HUES48 (cell line): ENCODE measurements around the gene F9.
"Not testable (repeated sequence)": the region's sequence is repeated elsewhere in the genome, so short reads cannot be mapped to it uniquely, and the experiment has no call there.

Experiments
- H3K27ac ChIP-seq: one replicate; pipeline ENCODE4 v1.7.0; 2013; ENCODE audit warnings: low read depth, low read length, inconsistent platforms
- H3K27me3 ChIP-seq: 2 replicates; pipeline ENCODE4 v1.6.1; 2013; ENCODE audit warnings: mild to moderate bottlenecking, low read length; ENCODE audit not compliant: control insufficient read depth, insufficient read depth
- H3K36me3 ChIP-seq: 2 replicates; pipeline ENCODE4 v1.6.1; 2013; ENCODE audit warnings: low read length; ENCODE audit not compliant: control insufficient read depth, insufficient read depth
- H3K4me1 ChIP-seq: 2 replicates; pipeline ENCODE4 v1.6.1; 2013; ENCODE audit warnings: mild to moderate bottlenecking, low read length; ENCODE audit not compliant: control insufficient read depth, insufficient read depth
- H3K4me3 ChIP-seq: 2 replicates; pipeline ENCODE4 v1.5.1; 2013; ENCODE audit warnings: mild to moderate bottlenecking, low read depth, low read length
- H3K9ac ChIP-seq: 2 replicates; pipeline ENCODE4 v1.6.1; 2013; ENCODE audit warnings: mild to moderate bottlenecking, low read depth, low read length, moderate library complexity
- H3K9me3 ChIP-seq: 2 replicates; pipeline ENCODE4 v1.6.1; 2013; ENCODE audit warnings: low read length; ENCODE audit not compliant: control insufficient read depth, insufficient read depth

Gene F9

GRCh38 chrX:139530550-139530949 lies at the start of gene F9:
F9 (plus strand) TSS chrX:139530739; CDS start chrX:139530765, 26 bp downstream.
- no peaks in the 10 kb centered on the region for H3K4me1 ChIP-seq
- no peaks in the 10 kb centered on the region for H3K27me3 ChIP-seq
- no peak within 1 kb of the TSS for H3K27ac ChIP-seq
- H3K9ac ChIP-seq, result no peak within 1 kb of the TSS
- H3K36me3 ChIP-seq, result no peaks in the 10 kb centered on the region
- H3K9me3 ChIP-seq, result no peaks in the 10 kb centered on the region
- H3K4me3 ChIP-seq, result no peak within 1 kb of the TSS

DNA sequence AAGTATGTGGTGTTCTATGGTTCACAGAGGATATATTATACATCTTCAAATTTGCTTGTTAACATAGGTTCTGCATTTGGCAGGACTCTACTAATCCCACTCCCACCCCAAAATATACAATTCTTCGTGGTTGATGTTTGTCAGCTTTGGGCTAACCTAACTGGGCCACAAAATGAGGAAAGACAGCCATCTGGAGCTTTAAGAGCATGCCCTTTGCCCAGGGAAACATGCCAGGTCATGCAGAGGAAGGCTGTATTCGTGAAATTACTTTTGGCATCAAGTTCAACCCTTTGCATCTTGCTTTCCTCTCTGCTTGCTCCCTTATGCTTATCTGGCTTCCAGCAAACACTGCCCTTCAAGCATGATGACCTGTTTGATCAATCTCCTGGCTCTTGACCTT lies 46.8 kb upstream of the F9 start:
- Histone ChIP-seq H3K27me3 (no peaks in the 10 kb centered on the region), H3K4me3 (no peak overlapping the region), H3K9ac (no peak overlapping the region), H3K27ac (no peak overlapping the region), H3K4me1 (no peaks in the 10 kb centered on the region), H3K36me3 (no peaks in the 10 kb centered on the region), H3K9me3 (no peaks in the 10 kb centered on the region)

- Histone ChIP-seq H3K4me1 (no peaks in the 10 kb centered on the region), H3K9ac (no peak overlapping the region), H3K4me3 (no peak overlapping the region), H3K27ac (no peak overlapping the region), H3K9me3 (no peaks in the 10 kb centered on the region), H3K36me3 (no peaks in the 10 kb centered on the region), H3K27me3 (no peaks in the 10 kb centered on the region)
Observed at GRCh38 chrX:139484591-139484990, 45.9 kb upstream of the F9 start.

DNA sequence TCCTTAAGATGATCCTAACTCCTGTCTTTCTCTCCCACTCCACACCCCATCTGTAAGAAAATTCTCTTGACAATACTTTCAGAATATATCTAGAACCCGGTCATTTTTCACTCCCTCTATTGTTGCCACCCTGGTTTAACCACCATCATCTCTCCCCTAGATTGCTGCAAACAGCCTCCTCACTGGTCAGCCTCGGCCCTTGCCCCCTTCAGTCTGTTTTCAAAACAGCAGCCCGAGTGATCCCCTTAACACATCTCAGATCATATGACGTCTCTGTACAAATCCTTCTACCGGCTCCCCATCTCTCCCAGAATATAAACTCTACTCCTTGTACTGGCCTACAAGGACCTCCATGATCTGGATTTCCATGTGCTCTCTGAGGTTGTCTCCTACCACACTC lies 35.2 kb upstream of the F9 start:
- Histone ChIP-seq H3K9me3 (no peaks in the 10 kb centered on the region), H3K27me3 (no peaks in the 10 kb centered on the region), H3K9ac (no peak overlapping the region)

GRCh38 chrX:139506333-139506732 lies 24.2 kb upstream of the F9 start:
- no peaks in the 10 kb centered on the region for H3K4me1 ChIP-seq
- no peaks in the 10 kb centered on the region for H3K27me3 ChIP-seq
- H3K9me3 ChIP-seq, result no peaks in the 10 kb centered on the region
- no peak overlapping the region for H3K4me3 ChIP-seq
- no peaks in the 10 kb centered on the region for H3K36me3 ChIP-seq
- no peak overlapping the region for H3K27ac ChIP-seq
- no peak overlapping the region for H3K9ac ChIP-seq

More for the DNA sequence above, 35.2 kb upstream of the F9 start:
- Histone ChIP-seq H3K4me3 (no peak overlapping the region), H3K36me3 (no peaks in the 10 kb centered on the region), H3K4me1 (no peaks in the 10 kb centered on the region), H3K27ac (no peak overlapping the region)

GRCh38 chrX:139508099-139508498 lies 22.4 kb upstream of the F9 start:
- H3K4me1 ChIP-seq, result no peaks in the 10 kb centered on the region
- H3K9ac ChIP-seq, result no peak overlapping the region
- no peaks in the 10 kb centered on the region for H3K9me3 ChIP-seq
- no peak overlapping the region for H3K4me3 ChIP-seq
- no peaks in the 10 kb centered on the region for H3K36me3 ChIP-seq
- no peaks in the 10 kb centered on the region for H3K27me3 ChIP-seq
- H3K27ac ChIP-seq, result no peak overlapping the region

DNA sequence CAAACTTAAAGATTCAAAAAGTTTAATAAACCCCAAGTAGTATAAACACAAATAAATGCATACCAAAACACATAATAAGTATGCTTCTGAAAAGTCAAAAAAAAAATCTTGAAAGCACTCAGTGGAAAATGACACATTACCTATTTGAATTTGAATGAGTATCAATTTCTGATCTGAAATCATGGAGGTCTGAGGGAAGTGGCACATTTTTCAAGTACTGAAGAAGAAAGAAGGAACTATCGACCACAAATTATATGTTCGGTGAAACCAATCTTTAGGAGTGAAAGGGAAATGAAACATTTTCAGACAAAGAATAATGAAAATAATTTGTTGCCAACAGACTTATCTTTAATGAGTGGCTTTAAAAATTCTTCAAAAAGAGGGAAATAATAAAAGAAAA lies 12.1 kb upstream of the F9 start:
- Histone ChIP-seq H3K36me3 (no peaks in the 10 kb centered on the region), H3K4me3 (no peak overlapping the region), H3K9me3 (peaks cover 4% of the 10 kb centered on the region)

DNA sequence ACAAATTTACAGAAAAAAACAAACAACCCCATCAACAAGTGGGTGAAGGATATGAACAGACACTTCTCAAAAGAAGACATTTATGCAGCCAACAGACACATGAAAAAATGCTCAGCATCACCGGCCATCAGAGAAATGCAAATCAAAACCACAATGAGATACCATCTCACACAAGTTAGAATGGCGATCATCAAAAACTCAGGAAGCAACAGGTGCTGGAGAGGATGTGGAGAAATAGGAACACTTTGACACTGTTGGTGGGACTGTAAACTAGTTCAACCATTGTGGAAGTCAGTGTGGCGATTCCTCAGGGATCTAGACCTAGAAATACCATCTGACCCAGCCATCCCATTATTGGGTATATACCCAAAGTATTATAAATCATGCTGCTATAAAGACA lies 1.7 kb upstream of the F9 start:
- not testable (repeated sequence) for H3K4me3 ChIP-seq, H3K36me3 ChIP-seq, H3K27me3 ChIP-seq, H3K9me3 ChIP-seq, H3K9ac ChIP-seq, H3K4me1 ChIP-seq, H3K27ac ChIP-seq

More for the DNA sequence above, 12.1 kb upstream of the F9 start:
- Histone ChIP-seq H3K27ac (no peak overlapping the region), H3K9ac (no peak overlapping the region), H3K4me1 (no peaks in the 10 kb centered on the region), H3K27me3 (no peaks in the 10 kb centered on the region)

GRCh38 chrX:139532834-139533233 lies 2.3 kb downstream of the F9 start:
- H3K27me3 ChIP-seq, result no peaks in the 10 kb centered on the region
- H3K36me3 ChIP-seq, result no peaks in the 10 kb centered on the region
- no peak overlapping the region for H3K27ac ChIP-seq
- H3K9ac ChIP-seq, result no peak overlapping the region
- H3K4me1 ChIP-seq, result no peaks in the 10 kb centered on the region
- no peak overlapping the region for H3K4me3 ChIP-seq
- H3K9me3 ChIP-seq, result no peaks in the 10 kb centered on the region

DNA sequence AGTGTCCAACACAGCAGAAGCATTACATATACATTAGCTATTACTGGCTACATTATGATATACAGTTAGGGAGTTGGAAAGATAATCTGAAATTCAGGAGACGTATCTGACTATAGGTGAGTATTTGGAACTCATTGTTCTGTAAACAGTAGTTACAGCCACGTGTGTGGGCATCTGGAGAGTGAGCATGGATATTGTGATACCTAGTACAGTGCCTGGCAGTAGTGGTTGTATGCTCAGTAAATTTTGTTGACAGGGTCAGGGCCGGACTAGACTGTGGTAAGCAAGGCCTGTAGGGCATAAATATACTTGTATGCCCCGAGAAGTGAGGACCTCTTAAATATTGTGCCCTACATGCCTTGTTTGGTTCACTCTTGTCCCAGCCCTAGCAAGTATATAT lies 2.9 kb downstream of the F9 start:
- Histone ChIP-seq H3K27me3 (no peaks in the 10 kb centered on the region), H3K27ac (no peak overlapping the region), H3K4me3 (no peak overlapping the region), H3K9me3 (no peaks in the 10 kb centered on the region), H3K36me3 (no peaks in the 10 kb centered on the region), H3K4me1 (no peaks in the 10 kb centered on the region), H3K9ac (no peak overlapping the region)

- Histone ChIP-seq H3K36me3 (no peaks in the 10 kb centered on the region), H3K4me1 (no peaks in the 10 kb centered on the region), H3K4me3 (no peak overlapping the region), H3K9me3 (no peaks in the 10 kb centered on the region), H3K9ac (no peak overlapping the region), H3K27me3 (no peaks in the 10 kb centered on the region; the same call in 1 of the 2 replicates), H3K27ac (no peak overlapping the region)
Observed at GRCh38 chrX:139538907-139539790, 8.6 kb downstream of the F9 start.
